HEK293 (cell line): ENCODE data around the gene FASTK.

Experiments
- GLIS2 ChIP-seq: fragments of 450-650 bp; formaldehyde crosslinking; IDR thresholded peaks from 2 replicates; pipeline ENCODE4 v1.5.1; 2016; ENCODE audit warnings: missing biosample characterization, missing genetic modification characterization
- MYNN ChIP-seq: fragments of 450-650 bp; formaldehyde crosslinking; IDR thresholded peaks from 2 replicates; pipeline ENCODE4 v1.5.1; 2016; ENCODE audit warnings: missing biosample characterization, missing genetic modification characterization, borderline replicate concordance
- MZF1 ChIP-seq: fragments of 450-650 bp; formaldehyde crosslinking; IDR thresholded peaks from 2 replicates; pipeline ENCODE4 v1.5.1; 2017; ENCODE audit warnings: missing biosample characterization, missing genetic modification characterization, borderline replicate concordance
- ZBTB7A ChIP-seq: fragments of 450-650 bp; formaldehyde crosslinking; IDR thresholded peaks from 2 replicates; pipeline ENCODE4 v1.5.1; 2016; ENCODE audit warnings: low read depth, missing biosample characterization, missing genetic modification characterization
- ZBTB8A ChIP-seq: fragments of 450-650 bp; formaldehyde crosslinking; IDR thresholded peaks from 2 replicates; pipeline ENCODE4 v1.5.1; 2016; ENCODE audit warnings: missing biosample characterization, missing genetic modification characterization
- ZNF10 ChIP-seq: fragments of 450-650 bp; formaldehyde crosslinking; IDR thresholded peaks from 2 replicates; pipeline ENCODE4 v1.5.1; 2017; ENCODE audit warnings: missing biosample characterization, missing genetic modification characterization
- ZNF561 ChIP-seq: fragments of 450-650 bp; IDR thresholded peaks from 2 replicates; pipeline ENCODE4 v1.5.1; 2018; ENCODE audit warnings: missing biosample characterization, missing genetic modification characterization, borderline replicate concordance
- TF ChIP-seq, protein P1 (sequence below): fragments of 450-650 bp; formaldehyde crosslinking; IDR thresholded peaks from 2 replicates; pipeline ENCODE4 v1.5.1; 2016; ENCODE audit warnings: missing biosample characterization, missing genetic modification characterization
- TF ChIP-seq, protein P2 (sequence below): fragments of 450-650 bp; formaldehyde crosslinking; IDR thresholded peaks from 2 replicates; pipeline ENCODE4 v1.5.1; 2016; ENCODE audit warnings: missing biosample characterization, missing genetic modification characterization
- TF ChIP-seq, protein P3 (sequence below): fragments of 450-650 bp; formaldehyde crosslinking; IDR thresholded peaks from 2 replicates; pipeline ENCODE4 v1.5.1; 2017; ENCODE audit warnings: missing biosample characterization, missing genetic modification characterization
- TF ChIP-seq, protein P4 (sequence below): fragments of 450-650 bp; formaldehyde crosslinking; IDR thresholded peaks from 2 replicates; pipeline ENCODE4 v1.5.1; 2016; ENCODE audit warnings: missing biosample characterization, missing genetic modification characterization, low read depth
- TF ChIP-seq, protein P5 (sequence below): fragments of 450-650 bp; formaldehyde crosslinking; IDR thresholded peaks from 2 replicates; pipeline ENCODE4 v1.5.1; 2017; ENCODE audit warnings: missing biosample characterization, mild to moderate bottlenecking, missing genetic modification characterization, moderate library complexity
- TF ChIP-seq, protein P6 (sequence below): fragments of 450-650 bp; formaldehyde crosslinking; IDR thresholded peaks from 2 replicates; pipeline ENCODE4 v1.5.1; 2016; ENCODE audit warnings: missing biosample characterization, missing genetic modification characterization

DNA sequence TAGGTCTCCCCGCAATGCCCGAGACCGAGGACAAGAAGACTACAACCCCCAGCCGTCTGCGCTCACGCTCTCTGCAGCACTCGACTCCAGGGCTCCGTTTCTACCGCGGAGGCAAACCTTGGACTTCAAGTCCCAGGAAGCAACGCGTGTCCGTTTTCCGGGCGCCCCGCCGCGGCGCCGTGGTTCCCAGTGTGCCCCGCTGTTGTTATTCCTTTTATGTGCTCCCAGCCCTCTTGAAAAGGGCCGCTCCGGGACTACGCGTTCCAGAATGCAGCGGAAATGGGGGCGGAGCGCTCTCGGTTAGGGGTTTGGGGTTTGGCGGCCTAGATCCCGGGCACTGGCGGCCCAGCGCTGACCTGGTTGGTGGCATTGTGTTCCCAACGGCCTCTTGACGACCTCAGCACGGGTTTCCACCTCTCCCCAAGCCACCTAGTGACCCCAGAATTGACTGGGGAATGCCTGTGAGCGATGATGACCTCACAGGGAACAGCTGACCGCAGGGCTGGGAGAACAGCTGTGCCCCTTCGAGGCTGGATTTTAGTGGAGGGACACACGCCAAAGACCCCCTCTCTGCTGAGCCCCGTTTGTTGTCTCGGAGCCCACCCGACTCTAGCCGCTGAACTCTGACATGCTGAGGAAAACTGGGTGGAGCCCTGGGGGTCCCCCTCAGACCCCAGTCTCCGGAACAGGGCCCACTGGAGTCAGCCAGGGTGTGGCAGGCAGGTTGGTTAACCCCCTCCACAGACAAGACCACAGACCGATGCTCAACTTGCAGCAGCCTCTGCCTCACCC is 22.4 kb downstream of the FASTK start:
- TF ChIP-seq MZF1: no peak
- TF ChIP-seq, protein P1, sequence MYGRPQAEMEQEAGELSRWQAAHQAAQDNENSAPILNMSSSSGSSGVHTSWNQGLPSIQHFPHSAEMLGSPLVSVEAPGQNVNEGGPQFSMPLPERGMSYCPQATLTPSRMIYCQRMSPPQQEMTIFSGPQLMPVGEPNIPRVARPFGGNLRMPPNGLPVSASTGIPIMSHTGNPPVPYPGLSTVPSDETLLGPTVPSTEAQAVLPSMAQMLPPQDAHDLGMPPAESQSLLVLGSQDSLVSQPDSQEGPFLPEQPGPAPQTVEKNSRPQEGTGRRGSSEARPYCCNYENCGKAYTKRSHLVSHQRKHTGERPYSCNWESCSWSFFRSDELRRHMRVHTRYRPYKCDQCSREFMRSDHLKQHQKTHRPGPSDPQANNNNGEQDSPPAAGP (tag by site-specific recombination): peak; percentile 31; the same call in 1 of the 2 replicates
- TF ChIP-seq GLIS2 (tag by site-specific recombination): peak; percentile 82
- TF ChIP-seq, protein P2, sequence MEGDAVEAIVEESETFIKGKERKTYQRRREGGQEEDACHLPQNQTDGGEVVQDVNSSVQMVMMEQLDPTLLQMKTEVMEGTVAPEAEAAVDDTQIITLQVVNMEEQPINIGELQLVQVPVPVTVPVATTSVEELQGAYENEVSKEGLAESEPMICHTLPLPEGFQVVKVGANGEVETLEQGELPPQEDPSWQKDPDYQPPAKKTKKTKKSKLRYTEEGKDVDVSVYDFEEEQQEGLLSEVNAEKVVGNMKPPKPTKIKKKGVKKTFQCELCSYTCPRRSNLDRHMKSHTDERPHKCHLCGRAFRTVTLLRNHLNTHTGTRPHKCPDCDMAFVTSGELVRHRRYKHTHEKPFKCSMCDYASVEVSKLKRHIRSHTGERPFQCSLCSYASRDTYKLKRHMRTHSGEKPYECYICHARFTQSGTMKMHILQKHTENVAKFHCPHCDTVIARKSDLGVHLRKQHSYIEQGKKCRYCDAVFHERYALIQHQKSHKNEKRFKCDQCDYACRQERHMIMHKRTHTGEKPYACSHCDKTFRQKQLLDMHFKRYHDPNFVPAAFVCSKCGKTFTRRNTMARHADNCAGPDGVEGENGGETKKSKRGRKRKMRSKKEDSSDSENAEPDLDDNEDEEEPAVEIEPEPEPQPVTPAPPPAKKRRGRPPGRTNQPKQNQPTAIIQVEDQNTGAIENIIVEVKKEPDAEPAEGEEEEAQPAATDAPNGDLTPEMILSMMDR (tag by site-specific recombination): no peak
- TF ChIP-seq MYNN (tag by site-specific recombination): no peak
- TF ChIP-seq ZBTB7A (tag by site-specific recombination): peak; percentile 63; the same call in 1 of the 2 replicates
- peak; percentile 73 for TF ChIP-seq ZBTB8A (tag by site-specific recombination)
- no peak for TF ChIP-seq ZNF10 (tag by site-specific recombination)
- TF ChIP-seq ZNF561: peak; percentile 30; the same call in 1 of the 2 replicates
- TF ChIP-seq, protein P3, sequence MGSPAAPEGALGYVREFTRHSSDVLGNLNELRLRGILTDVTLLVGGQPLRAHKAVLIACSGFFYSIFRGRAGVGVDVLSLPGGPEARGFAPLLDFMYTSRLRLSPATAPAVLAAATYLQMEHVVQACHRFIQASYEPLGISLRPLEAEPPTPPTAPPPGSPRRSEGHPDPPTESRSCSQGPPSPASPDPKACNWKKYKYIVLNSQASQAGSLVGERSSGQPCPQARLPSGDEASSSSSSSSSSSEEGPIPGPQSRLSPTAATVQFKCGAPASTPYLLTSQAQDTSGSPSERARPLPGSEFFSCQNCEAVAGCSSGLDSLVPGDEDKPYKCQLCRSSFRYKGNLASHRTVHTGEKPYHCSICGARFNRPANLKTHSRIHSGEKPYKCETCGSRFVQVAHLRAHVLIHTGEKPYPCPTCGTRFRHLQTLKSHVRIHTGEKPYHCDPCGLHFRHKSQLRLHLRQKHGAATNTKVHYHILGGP (tag by site-specific recombination): no peak
- TF ChIP-seq, protein P4, sequence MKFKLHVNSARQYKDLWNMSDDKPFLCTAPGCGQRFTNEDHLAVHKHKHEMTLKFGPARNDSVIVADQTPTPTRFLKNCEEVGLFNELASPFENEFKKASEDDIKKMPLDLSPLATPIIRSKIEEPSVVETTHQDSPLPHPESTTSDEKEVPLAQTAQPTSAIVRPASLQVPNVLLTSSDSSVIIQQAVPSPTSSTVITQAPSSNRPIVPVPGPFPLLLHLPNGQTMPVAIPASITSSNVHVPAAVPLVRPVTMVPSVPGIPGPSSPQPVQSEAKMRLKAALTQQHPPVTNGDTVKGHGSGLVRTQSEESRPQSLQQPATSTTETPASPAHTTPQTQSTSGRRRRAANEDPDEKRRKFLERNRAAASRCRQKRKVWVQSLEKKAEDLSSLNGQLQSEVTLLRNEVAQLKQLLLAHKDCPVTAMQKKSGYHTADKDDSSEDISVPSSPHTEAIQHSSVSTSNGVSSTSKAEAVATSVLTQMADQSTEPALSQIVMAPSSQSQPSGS (tag by site-specific recombination): peak; percentile 80
- TF ChIP-seq, protein P5, sequence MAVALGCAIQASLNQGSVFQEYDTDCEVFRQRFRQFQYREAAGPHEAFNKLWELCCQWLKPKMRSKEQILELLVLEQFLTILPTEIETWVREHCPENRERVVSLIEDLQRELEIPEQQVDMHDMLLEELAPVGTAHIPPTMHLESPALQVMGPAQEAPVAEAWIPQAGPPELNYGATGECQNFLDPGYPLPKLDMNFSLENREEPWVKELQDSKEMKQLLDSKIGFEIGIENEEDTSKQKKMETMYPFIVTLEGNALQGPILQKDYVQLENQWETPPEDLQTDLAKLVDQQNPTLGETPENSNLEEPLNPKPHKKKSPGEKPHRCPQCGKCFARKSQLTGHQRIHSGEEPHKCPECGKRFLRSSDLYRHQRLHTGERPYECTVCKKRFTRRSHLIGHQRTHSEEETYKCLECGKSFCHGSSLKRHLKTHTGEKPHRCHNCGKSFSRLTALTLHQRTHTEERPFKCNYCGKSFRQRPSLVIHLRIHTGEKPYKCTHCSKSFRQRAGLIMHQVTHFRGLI (tag by site-specific recombination): no peak
- TF ChIP-seq, protein P6, sequence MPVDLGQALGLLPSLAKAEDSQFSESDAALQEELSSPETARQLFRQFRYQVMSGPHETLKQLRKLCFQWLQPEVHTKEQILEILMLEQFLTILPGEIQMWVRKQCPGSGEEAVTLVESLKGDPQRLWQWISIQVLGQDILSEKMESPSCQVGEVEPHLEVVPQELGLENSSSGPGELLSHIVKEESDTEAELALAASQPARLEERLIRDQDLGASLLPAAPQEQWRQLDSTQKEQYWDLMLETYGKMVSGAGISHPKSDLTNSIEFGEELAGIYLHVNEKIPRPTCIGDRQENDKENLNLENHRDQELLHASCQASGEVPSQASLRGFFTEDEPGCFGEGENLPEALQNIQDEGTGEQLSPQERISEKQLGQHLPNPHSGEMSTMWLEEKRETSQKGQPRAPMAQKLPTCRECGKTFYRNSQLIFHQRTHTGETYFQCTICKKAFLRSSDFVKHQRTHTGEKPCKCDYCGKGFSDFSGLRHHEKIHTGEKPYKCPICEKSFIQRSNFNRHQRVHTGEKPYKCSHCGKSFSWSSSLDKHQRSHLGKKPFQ (tag by site-specific recombination): no peak
